ENCODE results near the gene TXNRD3. TPM values are rescaled to one million over a fixed set of nuclear protein-coding genes. Genes with fewer than 3 reads are reported as not detected.

The TXNRD3 gene
- total and polyA plus RNA-seq, 2 experiments from 2014 or later, result 8.7 to 11.7 TPM

GRCh38 chr3:126613479-126614188 is 41.3 kb downstream of the TXNRD3 start:
- no peaks in the 10 kb centered on the region for H3K9me3 ChIP-seq (ENCODE audit: low read depth)

GRCh38 chr3:126612479-126613205 is 42.3 kb downstream of the TXNRD3 start:
- no peaks in the 10 kb centered on the region for H3K27me3 ChIP-seq
- peaks cover 17% of the 10 kb centered on the region for H3K36me3 ChIP-seq
- no peak for TF ChIP-seq CTCF (IDR thresholded peaks at IDR 0.05; ENCODE audit: low read depth, low read length)
- peaks cover 2% of the 10 kb centered on the region for H3K4me1 ChIP-seq (ENCODE audit: low read depth)
- no peak overlapping the region for H3K4me3 ChIP-seq
- DNase-seq (ENCODE audit: low read depth in 1 of 2, low spot score in 1 of 2), result no peak
- no peak overlapping the region for H3K27ac ChIP-seq
- H3K9me3 ChIP-seq (ENCODE audit: low read depth), result no peaks in the 10 kb centered on the region

More at GRCh38 chr3:126613479-126614188, 41.3 kb downstream of the TXNRD3 start:
- no peaks in the 10 kb centered on the region for H3K4me1 ChIP-seq (ENCODE audit: low read depth)
- no peak overlapping the region for H3K4me3 ChIP-seq
- peak in 1 of 2 donors; percentile 25 for DNase-seq (ENCODE audit: low read depth in 1 of 2, low spot score in 1 of 2)
- H3K27me3 ChIP-seq, result no peaks in the 10 kb centered on the region
- peaks cover 7% of the 10 kb centered on the region for H3K36me3 ChIP-seq
- no peak overlapping the region for H3K27ac ChIP-seq
- TF ChIP-seq CTCF (IDR thresholded peaks at IDR 0.05; ENCODE audit: low read depth, low read length), result no peak

GRCh38 chr3:126609909-126610308 is 45.0 kb downstream of the TXNRD3 start:
- TF ChIP-seq CTCF (IDR thresholded peaks at IDR 0.05; ENCODE audit: low read depth, low read length), result no peak
- Histone ChIP-seq H3K4me1 (ENCODE audit: low read depth) (peaks cover 2% of the 10 kb centered on the region), H3K9me3 (ENCODE audit: low read depth) (no peaks in the 10 kb centered on the region), H3K27ac (no peak overlapping the region), H3K27me3 (no peaks in the 10 kb centered on the region), H3K36me3 (peaks cover 17% of the 10 kb centered on the region), H3K4me3 (no peak overlapping the region)
- DNase-seq (ENCODE audit: low read depth in 1 of 2, low spot score in 1 of 2), result no peak

GRCh38 chr3:126607214-126607908 is 47.6 kb downstream of the TXNRD3 start:
- H3K36me3 ChIP-seq, result peaks cover 17% of the 10 kb centered on the region
- H3K9me3 ChIP-seq (ENCODE audit: low read depth), result no peaks in the 10 kb centered on the region
- peak overlapping the region; percentile 35 for H3K27ac ChIP-seq
- no peak overlapping the region for H3K4me3 ChIP-seq
- TF ChIP-seq CTCF (IDR thresholded peaks at IDR 0.05; ENCODE audit: low read depth, low read length), result no peak
- no peaks in the 10 kb centered on the region for H3K27me3 ChIP-seq
- peaks cover 2% of the 10 kb centered on the region for H3K4me1 ChIP-seq (ENCODE audit: low read depth)
- DNase-seq (ENCODE audit: low read depth in 1 of 2, low spot score in 1 of 2), result peak in 1 of 2 donors; percentile 66

- Histone ChIP-seq H3K36me3 (peaks cover 17% of the 10 kb centered on the region), H3K4me3 (no peak overlapping the region), H3K9me3 (ENCODE audit: low read depth) (no peaks in the 10 kb centered on the region), H3K27me3 (no peaks in the 10 kb centered on the region), H3K27ac (no peak overlapping the region), H3K4me1 (ENCODE audit: low read depth) (peaks cover 2% of the 10 kb centered on the region)
- DNase-seq (ENCODE audit: low read depth in 1 of 2, low spot score in 1 of 2), result no peak
- TF ChIP-seq CTCF (IDR thresholded peaks at IDR 0.05; ENCODE audit: low read depth, low read length), result no peak
Observed at GRCh38 chr3:126606001-126606400, 48.9 kb downstream of the TXNRD3 start.

Data from cardiac muscle cell (in vitro differentiated cells and primary cell).